Suprapubic skin (tissue), 4 donors: ENCODE data around the gene PMEPA1.

Experiments used
- EP300 ChIP-seq: sonication (generic); formaldehyde crosslinking; IDR thresholded peaks from one replicate; pipeline ENCODE4 v1.6.1; 2017; ENCODE audit warnings: antibody characterized with exemption
- POLR2A ChIP-seq, 2 donors: fragments of 450-650 bp; IDR thresholded peaks; one replicate each; pipeline ENCODE4 v1.6.1; 2017; ENCODE audit warnings: antibody characterized with exemption in 2 of 2, mild to moderate bottlenecking in 2 of 2, moderate library complexity in 2 of 2
- POLR2AphosphoS5 ChIP-seq, 3 donors: sonication (generic); formaldehyde crosslinking; IDR thresholded peaks; one replicate each; pipeline ENCODE4 v1.6.1; 2017; ENCODE audit warnings: antibody characterized with exemption in 3 of 3
- TF ChIP-seq, protein P1 (sequence below), 2 donors: fragments of 200-600 bp in 1 of 2; fragments of 450-650 bp in 1 of 2; sonication (generic) in 1 of 2; IDR thresholded peaks; one replicate each; pipeline ENCODE4 v1.5.1; 2016 to 2019; ENCODE audit warnings: antibody characterized with exemption in 2 of 2, mild to moderate bottlenecking in 1 of 2, moderate library complexity in 1 of 2

DNA sequence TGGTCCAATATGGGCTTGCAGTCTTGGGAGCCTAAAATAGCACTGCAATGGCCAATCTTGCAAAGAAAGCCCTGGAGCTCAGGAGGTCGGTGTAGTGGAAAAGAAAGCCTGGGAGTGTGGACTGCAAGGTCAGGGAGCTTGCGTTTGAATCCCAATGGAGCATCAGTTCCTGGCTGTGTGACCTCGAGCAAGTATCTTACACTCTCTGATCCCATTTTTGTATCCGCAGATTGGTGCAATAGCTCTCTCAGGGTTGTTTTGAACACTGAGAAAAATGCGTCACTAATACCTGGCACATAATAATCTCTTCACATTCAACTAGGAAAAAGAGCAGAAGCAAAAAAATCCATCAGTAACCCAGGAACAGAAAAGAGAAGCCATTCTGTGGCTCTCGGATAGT lies 7.3 kb downstream of the PMEPA1 start:
- TF ChIP-seq, protein P1, sequence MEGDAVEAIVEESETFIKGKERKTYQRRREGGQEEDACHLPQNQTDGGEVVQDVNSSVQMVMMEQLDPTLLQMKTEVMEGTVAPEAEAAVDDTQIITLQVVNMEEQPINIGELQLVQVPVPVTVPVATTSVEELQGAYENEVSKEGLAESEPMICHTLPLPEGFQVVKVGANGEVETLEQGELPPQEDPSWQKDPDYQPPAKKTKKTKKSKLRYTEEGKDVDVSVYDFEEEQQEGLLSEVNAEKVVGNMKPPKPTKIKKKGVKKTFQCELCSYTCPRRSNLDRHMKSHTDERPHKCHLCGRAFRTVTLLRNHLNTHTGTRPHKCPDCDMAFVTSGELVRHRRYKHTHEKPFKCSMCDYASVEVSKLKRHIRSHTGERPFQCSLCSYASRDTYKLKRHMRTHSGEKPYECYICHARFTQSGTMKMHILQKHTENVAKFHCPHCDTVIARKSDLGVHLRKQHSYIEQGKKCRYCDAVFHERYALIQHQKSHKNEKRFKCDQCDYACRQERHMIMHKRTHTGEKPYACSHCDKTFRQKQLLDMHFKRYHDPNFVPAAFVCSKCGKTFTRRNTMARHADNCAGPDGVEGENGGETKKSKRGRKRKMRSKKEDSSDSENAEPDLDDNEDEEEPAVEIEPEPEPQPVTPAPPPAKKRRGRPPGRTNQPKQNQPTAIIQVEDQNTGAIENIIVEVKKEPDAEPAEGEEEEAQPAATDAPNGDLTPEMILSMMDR (IDR thresholded peaks at IDR 0.05), result no peak
- TF ChIP-seq POLR2AphosphoS5 (IDR thresholded peaks at IDR 0.05), result no peak
- TF ChIP-seq POLR2A (IDR thresholded peaks at IDR 0.05), result no peak
- no peak for TF ChIP-seq EP300
